T-helper 2 cell treated with Interferon-gamma antibody and Interleukin-4, amounts not matched to agents 5 μg/mL and 100 μg/mL, for 36 hours (primary cell): ENCODE measurements around the gene TNFAIP8.

ENCODE experiments used
- DNase-seq: peaks from one replicate; pipeline ENCODE4 v3.0.0; 2021; ENCODE audit warnings: low spot score
- H3K27ac Mint-ChIP-seq: one replicate; pipeline ENCODE4 v1.8.0; 2021; ENCODE audit warnings: mild to moderate bottlenecking, mixed read lengths
- H3K27me3 Mint-ChIP-seq: one replicate; pipeline ENCODE4 v1.8.0; 2021; ENCODE audit warnings: low read depth, mixed read lengths
- H3K36me3 Mint-ChIP-seq: one replicate; pipeline ENCODE4 v1.8.0; 2021; ENCODE audit warnings: low read depth, mixed read lengths
- H3K4me1 Mint-ChIP-seq: one replicate; pipeline ENCODE4 v1.8.0; 2021; ENCODE audit warnings: low read depth, mixed read lengths
- H3K4me3 Mint-ChIP-seq: one replicate; pipeline ENCODE4 v1.8.0; 2022; ENCODE audit warnings: mild to moderate bottlenecking, moderate library complexity, mixed read lengths
- H3K9me3 Mint-ChIP-seq: one replicate; pipeline ENCODE4 v1.8.0; 2021; ENCODE audit warnings: mixed read lengths

TNFAIP8 gene

DNA sequence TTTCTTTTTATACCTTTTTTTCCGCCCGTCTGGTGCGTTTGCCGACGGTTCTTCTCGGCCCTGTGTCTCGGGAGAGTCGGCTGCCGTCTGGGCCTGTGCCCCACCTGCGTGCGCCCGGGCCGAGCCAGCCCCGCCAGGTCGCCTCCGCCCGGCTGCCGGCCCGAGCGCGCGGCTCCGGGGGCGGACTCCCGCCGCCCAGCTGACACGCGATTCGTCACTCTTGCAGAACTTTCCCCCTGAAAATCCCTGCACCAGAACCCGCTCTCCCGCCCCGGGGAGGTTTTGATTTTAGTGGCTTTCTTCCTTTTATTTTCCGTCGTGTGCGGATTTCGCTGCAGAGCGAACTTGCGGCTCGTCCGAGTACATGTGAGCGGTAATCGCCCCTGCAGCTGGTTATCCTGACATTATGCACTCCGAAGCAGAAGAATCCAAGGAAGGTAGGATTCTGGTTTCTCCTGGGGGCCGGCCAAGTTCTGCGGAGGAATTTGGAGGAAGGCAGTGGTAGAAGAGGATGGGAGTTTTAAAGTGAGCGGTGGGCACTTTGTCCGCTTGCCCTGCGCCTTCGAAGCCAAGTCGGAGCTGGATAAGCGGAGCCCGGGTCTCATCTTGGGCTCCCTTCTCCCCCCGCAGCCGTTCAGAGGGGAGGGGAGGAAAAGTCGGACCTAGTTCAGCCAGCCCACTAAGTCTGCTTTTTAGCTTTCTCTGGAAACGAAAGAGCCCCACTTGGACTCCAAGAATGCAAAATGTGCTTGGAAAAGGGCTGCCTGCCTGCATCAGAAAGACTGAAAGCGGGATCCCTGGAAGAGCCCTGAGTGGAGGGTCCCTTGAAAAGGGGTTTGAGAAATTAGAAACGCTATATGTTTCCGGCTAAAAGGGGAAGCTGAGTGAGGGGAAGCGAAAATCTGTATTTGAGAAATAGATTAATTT lies at the start of gene TNFAIP8:
TSS of gene TNFAIP8 (plus strand) at position 335 of the 927 bp plus-strand sequence. CDS start at position 407, 72 bp downstream.
- H3K27ac Mint-ChIP-seq, result peak within 1 kb of the TSS; percentile 88
- no peaks in the 10 kb centered on the region for H3K9me3 Mint-ChIP-seq
- H3K4me1 Mint-ChIP-seq, result peaks cover 76% of the 10 kb centered on the region
- H3K4me3 Mint-ChIP-seq, result peak within 1 kb of the TSS; percentile 93
- H3K36me3 Mint-ChIP-seq, result peaks cover 30% of the 10 kb centered on the region
- peak; percentile 84 for DNase-seq
- H3K27me3 Mint-ChIP-seq, result no peaks in the 10 kb centered on the region

DNA sequence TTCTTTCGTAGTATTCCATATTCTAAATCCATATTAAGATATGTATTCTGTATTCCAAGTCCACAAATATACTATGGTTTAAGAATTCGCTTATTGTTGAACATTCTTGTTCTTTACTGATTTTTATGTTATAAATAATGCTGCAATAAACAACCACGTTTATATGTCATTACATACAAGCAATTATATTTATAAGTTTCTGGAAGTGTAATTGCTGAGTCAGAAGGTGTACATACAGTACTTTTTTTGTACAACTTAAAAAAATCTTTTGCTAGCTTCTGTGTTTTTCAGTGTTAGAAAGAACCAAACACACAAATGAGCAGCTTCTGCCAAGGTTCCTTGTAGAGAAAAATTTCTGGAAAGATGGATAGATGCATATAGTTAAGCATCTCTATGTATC lies 48.6 kb upstream of the TNFAIP8 start:
- H3K36me3 Mint-ChIP-seq, result peaks cover 69% of the 10 kb centered on the region
- peak overlapping the region; percentile 10 for H3K4me3 Mint-ChIP-seq
- H3K9me3 Mint-ChIP-seq, result no peaks in the 10 kb centered on the region
- H3K27ac Mint-ChIP-seq, result no peak overlapping the region
- no peak for DNase-seq
- H3K4me1 Mint-ChIP-seq, result peaks cover 84% of the 10 kb centered on the region
- no peaks in the 10 kb centered on the region for H3K27me3 Mint-ChIP-seq

- Mint-ChIP-seq H3K27me3 (no peaks in the 10 kb centered on the region), H3K4me1 (peaks cover 84% of the 10 kb centered on the region), H3K36me3 (peaks cover 57% of the 10 kb centered on the region), H3K9me3 (no peaks in the 10 kb centered on the region), H3K4me3 (peak overlapping the region; percentile 78), H3K27ac (peak overlapping the region; percentile 95)
- DNase-seq, result no peak
Observed at GRCh38 chr5:119309326-119309725, 46.5 kb upstream of the TNFAIP8 start.

DNA sequence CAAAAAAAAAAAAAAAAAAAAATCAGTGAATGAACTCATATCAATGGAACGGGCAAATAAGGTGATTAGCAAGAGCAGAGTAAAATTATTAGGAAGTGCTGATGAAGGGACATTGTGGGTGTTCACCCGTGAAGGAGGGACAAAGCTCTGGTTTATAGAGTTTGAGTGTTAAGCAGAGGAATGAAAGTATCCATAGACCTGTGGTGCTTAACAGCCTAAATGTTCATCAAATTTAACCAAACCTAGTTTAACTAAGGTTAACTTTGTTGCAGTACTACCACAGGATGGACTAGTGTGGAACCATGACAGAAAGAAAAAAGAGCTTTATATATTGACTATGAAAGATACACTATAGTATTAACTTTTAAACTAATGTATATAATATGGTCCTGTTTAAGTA lies 44.1 kb upstream of the TNFAIP8 start:
- Mint-ChIP-seq H3K4me1 (peaks cover 84% of the 10 kb centered on the region), H3K36me3 (peaks cover 51% of the 10 kb centered on the region), H3K27ac (peak overlapping the region; percentile 73), H3K9me3 (no peaks in the 10 kb centered on the region), H3K4me3 (peak overlapping the region; percentile 10), H3K27me3 (no peaks in the 10 kb centered on the region)
- no peak for DNase-seq

DNA sequence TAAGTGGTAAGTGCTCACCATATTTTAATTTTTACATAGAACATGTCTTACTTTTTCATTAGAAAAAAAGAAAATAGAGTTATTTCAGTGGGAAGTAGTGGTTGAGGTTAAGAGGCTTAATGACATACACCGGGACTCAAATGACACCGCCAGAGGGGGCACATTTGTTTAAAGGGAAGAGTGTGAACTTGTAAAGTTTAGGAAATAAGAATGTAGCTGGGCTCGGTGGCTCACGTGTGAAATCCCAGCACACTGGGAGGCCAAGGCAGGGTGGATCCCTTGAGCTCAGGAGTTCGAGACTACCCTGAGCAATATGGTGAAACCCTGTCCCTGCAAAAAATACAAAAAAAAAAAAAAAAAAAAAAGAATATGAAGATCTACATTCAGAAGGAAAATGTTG lies 43.4 kb upstream of the TNFAIP8 start:
- Mint-ChIP-seq H3K36me3 (peaks cover 55% of the 10 kb centered on the region), H3K4me1 (peaks cover 82% of the 10 kb centered on the region), H3K4me3 (peak overlapping the region; percentile 56), H3K9me3 (no peaks in the 10 kb centered on the region), H3K27me3 (no peaks in the 10 kb centered on the region), H3K27ac (peak overlapping the region; percentile 74)
- no peak for DNase-seq

DNA sequence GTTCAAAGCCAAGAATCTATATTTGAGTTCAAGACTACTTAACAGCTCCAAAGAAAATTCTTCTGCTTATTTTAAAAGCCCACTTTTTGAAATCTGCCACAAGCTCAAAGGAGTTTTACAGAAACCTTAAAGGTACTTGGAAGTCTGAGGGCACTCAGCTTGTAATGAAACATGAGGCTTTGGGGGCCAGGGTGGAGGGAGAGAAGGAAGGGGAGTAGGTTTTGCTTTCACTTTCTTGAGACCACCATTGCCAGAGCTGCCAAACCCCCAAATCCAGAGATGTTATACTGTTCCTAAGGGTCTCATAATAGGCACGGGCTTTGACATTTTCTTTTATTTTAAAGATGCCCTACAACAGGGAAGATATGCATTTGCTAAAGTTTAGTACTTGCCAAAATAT lies 42.6 kb upstream of the TNFAIP8 start:
- DNase-seq, result no peak
- no peaks in the 10 kb centered on the region for H3K9me3 Mint-ChIP-seq
- peaks cover 57% of the 10 kb centered on the region for H3K36me3 Mint-ChIP-seq
- H3K27me3 Mint-ChIP-seq, result no peaks in the 10 kb centered on the region
- H3K27ac Mint-ChIP-seq, result peak overlapping the region; percentile 74
- peaks cover 82% of the 10 kb centered on the region for H3K4me1 Mint-ChIP-seq
- H3K4me3 Mint-ChIP-seq, result peak overlapping the region; percentile 56

DNA sequence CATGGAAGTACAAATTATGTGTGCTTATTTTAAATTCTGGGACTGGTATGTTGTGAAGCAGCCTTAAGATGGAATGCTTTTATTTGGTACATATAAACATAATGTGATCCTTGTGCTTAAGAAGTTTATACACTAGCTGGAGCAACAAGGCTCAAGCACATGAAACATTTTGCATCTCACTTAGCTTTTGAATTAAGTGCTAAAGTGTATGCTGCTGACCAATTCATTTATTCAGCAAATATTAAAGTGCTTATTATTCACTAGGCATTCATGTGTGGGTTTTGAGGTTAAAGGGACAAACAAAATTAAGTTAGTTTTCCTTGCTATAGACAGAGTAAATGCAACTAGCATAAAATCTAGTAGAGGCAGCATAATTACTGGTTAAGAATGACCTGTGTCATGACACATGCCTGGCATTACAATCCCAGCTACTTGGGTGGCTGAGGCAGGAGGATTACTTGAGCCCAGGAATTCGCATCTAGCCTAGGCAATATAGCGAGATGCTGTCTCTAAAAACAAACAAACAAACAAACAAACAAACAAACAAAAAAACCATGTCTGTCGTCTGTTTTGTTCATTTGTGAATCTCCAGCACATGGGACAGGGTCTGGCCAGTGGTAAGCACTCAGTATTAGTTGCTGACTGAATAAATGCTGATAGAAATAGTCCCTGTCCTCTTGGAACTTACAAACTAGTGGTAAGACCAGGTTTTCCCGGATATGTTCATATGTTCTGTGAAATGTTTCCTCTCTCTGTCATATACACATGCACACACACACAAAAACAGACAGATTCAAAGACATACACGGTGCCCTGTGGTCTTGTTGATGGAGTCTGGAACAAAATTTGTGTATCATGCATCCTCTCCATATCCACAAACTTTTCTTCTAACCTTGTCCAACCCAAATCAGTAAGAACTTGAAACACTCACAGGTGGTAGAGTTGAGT lies 41.9 kb upstream of the TNFAIP8 start:
- no peak for DNase-seq
- Mint-ChIP-seq H3K4me3 (peak overlapping the region; percentile 56), H3K27ac (peak overlapping the region; percentile 74), H3K4me1 (peaks cover 82% of the 10 kb centered on the region), H3K36me3 (peaks cover 54% of the 10 kb centered on the region), H3K9me3 (no peaks in the 10 kb centered on the region), H3K27me3 (no peaks in the 10 kb centered on the region)

- peak; percentile 67 for DNase-seq
- Mint-ChIP-seq H3K4me3 (peak overlapping the region; percentile 55), H3K27me3 (no peaks in the 10 kb centered on the region), H3K36me3 (peaks cover 54% of the 10 kb centered on the region), H3K9me3 (no peaks in the 10 kb centered on the region), H3K4me1 (peaks cover 81% of the 10 kb centered on the region), H3K27ac (peak overlapping the region; percentile 74)
Observed at GRCh38 chr5:119315516-119315949, 40.3 kb upstream of the TNFAIP8 start.

GRCh38 chr5:119316086-119316485 lies 39.7 kb upstream of the TNFAIP8 start:
- DNase-seq, result no peak
- H3K4me1 Mint-ChIP-seq, result peaks cover 82% of the 10 kb centered on the region
- peak overlapping the region; percentile 55 for H3K4me3 Mint-ChIP-seq
- peak overlapping the region; percentile 74 for H3K27ac Mint-ChIP-seq
- no peaks in the 10 kb centered on the region for H3K27me3 Mint-ChIP-seq
- no peaks in the 10 kb centered on the region for H3K9me3 Mint-ChIP-seq
- H3K36me3 Mint-ChIP-seq, result peaks cover 51% of the 10 kb centered on the region

GRCh38 chr5:119316906-119317305 lies 38.9 kb upstream of the TNFAIP8 start:
- no peak for DNase-seq
- peaks cover 85% of the 10 kb centered on the region for H3K4me1 Mint-ChIP-seq
- H3K9me3 Mint-ChIP-seq, result no peaks in the 10 kb centered on the region
- H3K27me3 Mint-ChIP-seq, result no peaks in the 10 kb centered on the region
- peaks cover 51% of the 10 kb centered on the region for H3K36me3 Mint-ChIP-seq
- H3K4me3 Mint-ChIP-seq, result no peak overlapping the region
- peak overlapping the region; percentile 70 for H3K27ac Mint-ChIP-seq

DNA sequence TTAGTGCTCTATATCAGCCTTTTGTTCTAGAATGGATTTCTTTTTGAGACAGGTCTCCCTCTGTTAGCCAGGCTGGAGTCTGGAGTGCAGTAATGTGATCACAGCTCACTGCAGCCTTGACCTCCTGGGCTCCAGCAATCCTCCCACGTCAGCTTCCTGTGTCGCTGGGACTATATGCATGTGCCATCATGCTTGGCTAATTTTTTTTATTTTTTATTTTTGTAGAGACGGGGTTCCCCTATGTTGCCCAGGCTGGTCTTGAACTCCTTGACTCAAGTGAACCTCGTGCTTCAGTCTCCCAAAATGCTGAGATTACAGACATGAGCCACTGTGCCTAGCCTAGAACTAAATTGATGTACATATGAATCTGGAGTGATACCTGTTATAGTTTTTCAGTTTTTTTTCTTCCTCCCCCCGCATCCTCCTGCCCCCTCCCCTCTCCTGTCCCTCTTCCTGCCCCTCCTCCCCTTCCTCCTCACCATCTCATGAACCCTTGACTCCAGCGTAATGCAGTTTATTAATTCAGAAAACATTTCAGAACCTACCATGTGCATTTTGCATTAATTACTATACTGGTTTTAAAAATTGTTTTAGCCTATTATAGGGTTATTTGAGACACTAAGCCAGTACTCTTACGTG lies 37.4 kb upstream of the TNFAIP8 start:
- H3K27me3 Mint-ChIP-seq, result no peaks in the 10 kb centered on the region
- H3K36me3 Mint-ChIP-seq, result peaks cover 45% of the 10 kb centered on the region
- peak overlapping the region; percentile 71 for H3K4me3 Mint-ChIP-seq
- peak overlapping the region; percentile 83 for H3K27ac Mint-ChIP-seq
- DNase-seq, result no peak
- no peaks in the 10 kb centered on the region for H3K9me3 Mint-ChIP-seq
- H3K4me1 Mint-ChIP-seq, result peaks cover 84% of the 10 kb centered on the region

- no peaks in the 10 kb centered on the region for H3K9me3 Mint-ChIP-seq
- H3K27ac Mint-ChIP-seq, result no peak overlapping the region
- no peak for DNase-seq
- H3K4me3 Mint-ChIP-seq, result no peak overlapping the region
- H3K4me1 Mint-ChIP-seq, result peaks cover 79% of the 10 kb centered on the region
- H3K27me3 Mint-ChIP-seq, result no peaks in the 10 kb centered on the region
- H3K36me3 Mint-ChIP-seq, result peaks cover 45% of the 10 kb centered on the region
Observed at GRCh38 chr5:119319401-119319800, 36.4 kb upstream of the TNFAIP8 start.

DNA sequence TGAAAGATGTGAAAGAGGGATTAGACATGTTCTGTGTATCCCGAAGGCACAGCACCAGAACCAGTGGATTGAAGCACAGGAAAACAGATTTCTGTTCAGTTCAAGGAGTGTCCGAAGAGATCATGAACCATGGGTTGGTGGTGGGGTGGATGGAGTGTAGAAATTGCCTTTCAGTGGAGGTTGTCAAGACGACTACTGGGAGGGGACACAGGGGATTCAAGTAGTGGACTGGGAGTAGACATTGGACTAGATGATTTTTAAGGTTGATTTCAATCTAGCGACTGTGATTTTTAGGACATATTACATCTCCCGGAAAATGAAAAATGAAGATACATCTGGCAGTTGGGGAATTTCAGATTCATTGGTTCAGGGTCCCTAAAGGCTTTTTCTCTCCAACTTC lies 35.9 kb upstream of the TNFAIP8 start:
- Mint-ChIP-seq H3K36me3 (peaks cover 45% of the 10 kb centered on the region), H3K4me1 (peaks cover 80% of the 10 kb centered on the region), H3K4me3 (peak overlapping the region; percentile 32), H3K27me3 (no peaks in the 10 kb centered on the region), H3K27ac (peak overlapping the region; percentile 68), H3K9me3 (no peaks in the 10 kb centered on the region)
- DNase-seq, result no peak
